Ecto neural progenitor cell (in vitro differentiated cells): ENCODE measurements around the gene ANP32B.
A peak's percentile ranks its signal among the peaks of the same experiment; 100 is the strongest.
"Not testable (repeated sequence)": the region's sequence is repeated elsewhere in the genome, so short reads cannot be mapped to it uniquely, and the experiment has no call there.

Experiments used
- DNase-seq: peaks from one replicate; pipeline ENCODE4 v3.0.0-alpha.2; 2018; ENCODE audit warnings: low spot score

The ANP32B gene

DNA sequence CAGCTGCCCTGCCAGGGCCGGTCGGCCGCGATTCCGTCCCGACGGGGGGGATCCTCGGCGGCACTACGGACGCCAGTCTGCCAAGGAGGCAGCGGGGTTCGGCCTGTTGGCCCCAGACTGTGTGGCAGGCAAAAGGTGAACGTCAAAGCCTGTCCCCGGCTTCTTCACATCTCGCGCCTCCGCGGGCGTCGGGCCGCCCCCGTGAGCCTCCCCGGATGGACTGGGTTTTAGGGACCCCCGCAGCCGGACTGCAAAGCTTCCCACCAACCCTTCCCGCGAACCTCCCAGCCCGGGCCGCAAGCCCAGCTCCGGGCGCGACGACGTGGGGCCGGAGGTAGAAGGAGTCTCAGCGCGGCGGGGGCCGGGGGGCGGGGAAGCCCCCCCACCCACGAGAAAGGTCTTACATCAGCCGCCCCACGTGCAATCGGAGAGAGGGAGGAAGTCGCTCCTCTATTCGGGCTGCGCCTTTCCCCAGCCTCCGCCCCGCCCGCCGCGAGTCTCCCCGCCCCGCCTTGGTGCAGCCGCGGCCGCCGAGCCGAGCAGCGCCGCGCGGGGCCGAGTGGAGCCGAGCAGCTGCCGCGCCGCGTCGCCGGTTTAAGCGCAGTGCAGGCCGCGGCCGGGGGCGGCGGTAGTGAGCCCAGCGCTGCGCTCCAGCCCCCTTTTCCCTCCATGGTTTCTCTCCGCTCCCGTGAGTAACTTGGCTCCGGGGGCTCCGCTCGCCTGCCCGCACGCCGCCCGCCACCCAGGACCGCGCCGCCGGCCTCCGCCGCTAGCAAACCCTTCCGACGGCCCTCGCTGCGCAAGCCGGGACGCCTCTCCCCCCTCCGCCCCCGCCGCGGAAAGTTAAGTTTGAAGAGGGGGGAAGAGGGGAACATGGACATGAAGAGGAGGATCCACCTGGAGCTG, at the start of gene ANP32B:
ANP32B (plus strand) TSS at position 659 of the 906 bp plus-strand sequence; CDS start at position 874, 215 bp downstream.
- peak; percentile 92 for DNase-seq

DNA sequence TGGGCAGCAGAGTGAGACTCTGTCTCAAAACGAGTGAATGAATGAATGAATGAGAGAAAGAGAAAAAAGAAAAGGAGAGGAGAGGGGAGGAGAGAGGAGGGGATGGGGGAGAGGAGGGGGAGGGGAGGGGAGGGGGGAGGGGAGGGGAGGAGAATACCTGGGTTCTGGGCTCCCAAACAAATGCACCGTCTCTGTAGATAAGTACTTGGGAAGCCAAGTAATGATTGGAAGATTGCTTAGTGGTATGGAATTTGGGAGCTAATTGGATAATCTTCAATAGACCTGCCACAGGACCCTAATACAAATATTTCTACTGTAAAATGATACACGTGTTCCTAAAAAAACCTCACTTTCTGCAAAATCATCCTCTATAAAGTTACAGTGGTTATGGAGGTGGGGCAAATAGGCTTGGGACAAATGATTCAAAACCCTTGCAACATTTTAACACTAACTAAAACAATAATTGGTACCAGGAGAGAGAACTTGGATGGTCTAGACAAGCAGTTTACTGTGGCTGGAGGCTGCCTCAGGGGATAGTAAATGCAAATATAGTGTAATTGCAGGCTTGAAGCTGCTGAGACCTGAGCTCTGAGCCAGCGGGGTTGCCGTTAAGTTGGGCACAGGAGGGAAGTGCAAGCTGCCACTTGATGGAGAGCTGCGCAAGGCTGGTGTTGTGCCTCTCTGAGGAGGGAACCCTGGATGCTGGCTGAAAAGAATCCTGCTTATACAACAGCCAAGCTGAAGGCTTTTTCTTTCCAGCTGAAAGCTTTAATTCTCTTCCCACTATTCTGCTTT, 48.6 kb upstream of the ANP32B start:
- no peak for DNase-seq

DNA sequence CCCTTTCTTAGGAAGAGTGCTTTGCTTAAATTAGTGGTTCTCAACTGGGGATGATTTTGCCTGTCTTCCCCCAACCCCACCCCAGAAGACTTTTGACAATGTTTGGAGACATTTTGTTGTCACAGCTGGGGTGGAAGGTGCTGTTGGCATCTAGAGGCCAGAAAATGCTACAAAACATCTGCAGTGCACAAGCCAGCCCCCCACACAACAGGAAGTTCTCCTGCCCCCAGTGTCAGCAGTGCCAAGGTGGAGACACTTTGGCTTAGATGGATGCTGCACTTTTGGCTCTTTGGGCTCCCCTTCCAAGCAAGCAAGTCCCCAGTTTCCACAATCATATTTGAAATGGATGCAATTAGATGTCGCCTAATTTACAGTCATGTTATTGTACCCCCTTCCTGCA, 47.9 kb upstream of the ANP32B start:
- no peak for DNase-seq

DNA sequence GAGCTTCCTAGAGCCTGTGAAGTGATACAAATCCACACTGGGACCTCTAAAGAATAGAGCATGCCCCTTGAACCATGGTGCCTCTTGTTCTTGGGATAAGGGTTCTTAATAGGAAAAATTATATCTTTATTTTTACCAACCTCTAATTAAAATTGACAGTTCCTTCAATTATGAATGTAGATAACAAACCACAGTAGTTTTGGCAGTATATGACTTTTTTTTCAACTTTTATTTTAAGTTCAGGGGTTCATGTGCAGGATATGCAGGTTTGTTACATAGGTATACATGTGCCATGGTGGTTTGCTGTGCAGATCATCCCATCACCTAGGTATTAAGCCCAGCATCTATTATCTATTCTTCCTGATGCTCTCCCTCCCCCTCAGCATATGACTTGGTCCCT, 46.1 kb upstream of the ANP32B start:
- DNase-seq = no peak

DNA sequence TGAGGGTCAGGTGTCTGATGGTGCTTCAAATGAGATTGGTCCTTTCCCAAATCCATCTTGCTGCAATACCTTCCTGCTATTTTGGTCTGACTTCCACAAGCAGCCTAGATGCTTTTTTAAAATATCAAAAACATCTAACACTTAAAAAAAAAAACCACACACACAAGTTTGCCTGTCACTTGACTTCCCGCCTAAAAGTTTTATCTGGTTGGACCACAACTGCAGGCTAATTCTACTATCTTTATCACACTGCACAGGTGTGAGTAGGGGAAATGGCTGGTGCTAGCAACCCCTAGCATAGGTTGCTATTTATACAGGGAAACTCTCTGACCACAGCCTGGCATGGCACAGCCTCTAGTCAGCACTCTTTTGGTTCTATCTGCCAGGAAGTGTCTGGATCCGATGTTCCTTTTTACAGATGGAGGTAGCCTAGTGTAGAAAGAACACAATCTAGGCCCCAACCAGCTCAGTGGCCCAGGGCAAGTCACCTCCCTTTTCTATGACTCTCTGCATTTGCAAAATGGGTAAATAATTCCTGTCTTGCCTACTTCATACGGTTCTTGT, 45.0 kb upstream of the ANP32B start, which contains the start of gene HEMGN:
HEMGN (minus strand) TSS at position 92 of the 564 bp plus-strand sequence; CDS start at position 56, 36 bp downstream.
- DNase-seq = no peak

DNA sequence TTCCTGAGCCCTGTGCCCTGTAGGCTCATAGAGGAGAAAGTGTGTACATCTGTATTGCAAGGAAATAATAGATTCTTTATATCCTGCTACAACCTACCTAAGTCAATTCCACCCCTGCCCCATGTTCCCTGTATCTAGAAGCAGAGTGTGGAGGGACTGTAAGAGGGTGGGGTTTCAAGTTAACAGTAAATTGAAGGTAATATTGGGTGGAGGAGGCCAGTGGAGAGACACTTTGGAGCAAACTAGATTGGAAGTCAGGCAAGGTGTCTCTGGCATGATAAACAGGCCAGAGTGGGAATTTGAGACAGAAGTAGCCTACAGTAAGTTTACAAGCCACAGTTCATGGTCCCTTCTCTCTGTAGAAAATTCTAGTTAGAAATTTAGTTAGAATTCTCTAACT, 42.9 kb upstream of the ANP32B start:
- no peak for DNase-seq

DNA sequence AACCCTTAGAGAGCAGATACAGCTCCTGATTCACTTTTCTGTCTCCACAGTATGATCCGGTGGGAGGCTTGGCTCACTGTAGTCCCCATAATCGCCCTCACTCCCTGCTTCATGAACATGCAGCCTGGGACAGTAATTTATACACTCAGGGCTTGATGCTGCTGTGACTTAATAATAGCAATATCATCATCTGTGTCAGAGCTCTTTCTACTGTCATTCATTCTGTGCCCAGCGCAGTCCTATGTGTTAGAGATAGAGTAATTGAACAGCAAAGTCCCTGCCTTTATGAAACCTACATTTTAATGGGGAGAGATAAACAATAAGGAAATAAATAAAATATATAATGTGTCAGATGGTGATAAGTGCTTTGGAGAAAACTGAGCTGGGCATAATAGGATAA, 42.4 kb upstream of the ANP32B start:
- no peak for DNase-seq

DNA sequence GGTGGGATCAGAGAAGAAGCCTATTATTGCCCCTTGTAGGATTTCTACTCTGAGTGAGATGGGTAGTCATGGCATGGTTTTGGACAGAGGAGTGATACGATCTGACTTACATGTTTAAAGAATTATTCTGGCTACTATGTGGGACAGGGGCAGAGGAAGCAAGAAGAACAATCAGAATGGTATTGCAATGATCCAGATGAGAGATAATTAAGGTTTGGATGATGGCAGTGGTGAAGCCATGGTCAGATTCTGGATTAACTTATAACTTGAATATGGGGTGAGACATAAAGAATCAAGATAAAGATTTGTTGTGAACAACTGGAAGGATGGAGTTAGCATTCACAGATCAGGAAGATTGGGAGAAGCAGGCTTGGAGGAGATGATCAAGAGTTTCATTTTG, 41.8 kb upstream of the ANP32B start:
- DNase-seq = no peak

DNA sequence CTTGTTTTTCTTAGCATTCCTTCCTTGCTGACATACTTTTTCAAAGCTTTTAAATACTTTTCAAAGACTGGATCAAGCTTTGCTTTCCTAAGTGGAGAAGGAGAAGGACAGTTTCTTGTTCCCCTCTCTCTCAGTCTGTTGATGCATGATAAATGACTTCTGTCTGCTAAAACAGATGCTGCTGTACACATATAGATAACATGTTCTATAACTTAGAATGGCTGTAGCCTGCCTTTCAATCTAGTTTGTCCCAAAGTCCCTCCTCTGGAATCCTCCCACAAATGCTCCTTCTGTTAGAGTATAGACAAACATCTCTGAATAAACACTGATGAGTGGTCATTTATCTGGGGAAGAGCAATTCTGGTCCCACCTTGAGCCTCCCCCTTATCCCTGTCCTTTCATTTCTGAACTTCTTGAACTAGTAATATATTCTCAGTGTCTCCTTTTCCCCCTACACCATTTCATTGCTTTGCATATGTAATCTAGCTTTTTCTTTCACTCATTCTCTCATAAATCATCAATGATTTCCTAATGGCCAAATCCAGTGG, 39.8 kb upstream of the ANP32B start:
- DNase-seq = no peak

DNA sequence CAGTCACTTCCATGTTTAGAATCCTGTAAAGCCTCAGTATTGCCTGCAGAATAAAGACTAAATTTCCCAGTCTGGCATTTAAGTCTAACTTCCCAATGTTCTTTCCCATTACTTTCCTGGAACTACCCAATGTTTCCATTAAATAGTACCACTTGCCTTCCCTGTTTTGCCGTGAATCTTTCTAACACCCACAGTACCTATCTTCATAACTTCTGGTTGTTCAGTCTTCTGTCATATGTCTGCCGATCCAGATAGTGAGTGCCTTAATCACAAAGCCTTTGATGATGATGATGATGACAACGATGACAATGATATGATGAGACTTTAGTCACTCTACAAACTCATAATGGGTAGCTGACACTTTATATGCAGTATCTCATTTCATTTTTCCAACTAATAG, 38.5 kb upstream of the ANP32B start:
- no peak for DNase-seq

DNA sequence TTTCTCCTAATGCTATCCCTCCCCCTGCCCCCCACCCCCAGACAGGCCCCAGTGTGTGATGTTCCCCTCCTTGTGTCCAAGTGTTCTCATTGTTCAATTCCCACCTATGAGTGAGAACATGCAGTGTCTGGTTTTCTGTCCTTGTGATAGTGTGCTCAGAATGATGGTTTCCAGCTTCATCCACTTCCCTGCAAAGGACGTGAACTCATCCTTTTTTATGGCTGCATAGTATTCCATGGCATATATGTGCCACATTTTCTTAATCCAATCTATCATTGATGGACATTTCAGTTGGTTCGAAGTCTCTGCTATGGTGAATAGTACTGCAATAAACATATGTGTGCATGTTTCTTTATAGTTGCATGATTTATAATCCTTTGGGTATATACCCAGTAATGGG, 37.7 kb upstream of the ANP32B start:
- DNase-seq = not testable (repeated sequence)

DNA sequence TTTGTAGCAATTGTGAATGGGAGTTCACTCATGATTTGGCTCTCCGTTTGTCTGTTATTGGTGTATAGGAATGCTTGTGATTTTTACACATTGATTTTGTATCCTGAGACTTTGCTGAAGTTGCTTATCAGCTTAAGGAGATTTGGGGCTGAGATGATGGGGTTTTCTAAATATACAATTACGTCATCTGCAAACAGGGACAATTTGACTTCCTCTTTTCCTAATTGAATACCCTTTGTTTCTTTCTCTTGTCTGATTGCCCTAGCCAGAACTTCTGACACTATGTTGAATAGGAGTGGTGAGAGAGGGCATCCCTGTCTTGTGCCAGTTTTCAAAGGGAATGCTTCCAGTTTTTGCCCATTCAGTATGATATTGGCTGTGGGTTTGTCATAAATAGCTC, 36.0 kb upstream of the ANP32B start:
- not testable (repeated sequence) for DNase-seq

DNA sequence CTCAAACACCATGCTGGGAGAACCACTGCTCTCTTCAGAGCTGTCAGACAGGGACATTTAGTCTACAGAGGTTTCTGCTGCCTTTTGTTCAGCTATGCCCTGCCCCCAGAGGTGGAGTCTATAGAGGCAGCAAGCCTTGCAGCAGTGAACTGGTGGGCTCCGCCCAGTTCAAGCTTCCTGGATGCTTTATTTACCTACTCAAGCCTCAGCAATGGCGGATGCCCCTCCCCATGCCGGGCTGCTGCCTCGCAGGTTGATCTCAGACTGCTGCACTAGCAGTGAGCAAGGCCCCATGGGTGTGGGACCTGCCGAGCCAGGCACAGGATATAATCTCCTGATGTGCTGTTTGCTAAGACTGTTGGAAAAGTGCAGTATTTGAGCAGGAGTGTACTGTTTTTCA, 32.3 kb upstream of the ANP32B start:
- not testable (repeated sequence) for DNase-seq

DNA sequence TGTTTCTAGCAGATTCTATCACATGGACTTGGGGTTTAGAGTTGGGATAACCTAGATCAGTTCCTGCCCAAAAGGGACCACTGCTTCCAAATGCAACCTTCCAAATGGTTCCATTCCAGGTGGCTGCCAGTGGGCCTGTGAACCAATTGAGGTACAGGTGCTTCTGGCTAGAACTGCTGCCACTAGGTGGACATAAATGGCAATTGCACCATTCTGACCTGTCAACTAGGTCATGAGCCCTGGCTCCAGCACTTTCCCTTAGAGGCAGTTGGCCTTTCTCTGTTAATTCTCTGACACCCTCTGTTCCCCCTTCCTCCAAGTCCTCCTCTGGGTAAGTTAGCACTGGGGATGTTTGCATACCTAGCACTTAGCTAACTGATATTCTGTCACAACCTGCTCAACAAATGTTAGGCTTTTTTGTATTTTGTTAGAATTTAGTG, 28.6 kb upstream of the ANP32B start:
- DNase-seq = peak; percentile 51

DNA sequence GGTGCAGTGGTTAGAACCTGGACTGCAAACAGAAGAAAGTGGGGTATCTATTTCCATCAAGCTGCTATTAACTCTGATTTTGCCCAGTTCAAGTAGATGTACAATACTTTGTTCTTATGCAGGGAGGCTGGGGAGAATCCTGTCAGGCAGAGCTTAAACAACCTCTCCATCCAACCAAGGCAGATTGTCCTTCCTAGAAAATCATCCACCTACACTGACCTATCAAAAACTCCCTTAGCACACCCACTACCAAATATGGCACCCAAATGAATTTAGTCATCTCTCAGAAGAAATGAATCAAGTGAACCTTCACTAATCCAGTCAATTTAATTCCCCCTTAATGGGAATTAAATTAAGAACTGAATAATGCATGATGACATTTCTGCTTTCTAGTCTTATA, 26.8 kb upstream of the ANP32B start:
- DNase-seq = no peak

DNA sequence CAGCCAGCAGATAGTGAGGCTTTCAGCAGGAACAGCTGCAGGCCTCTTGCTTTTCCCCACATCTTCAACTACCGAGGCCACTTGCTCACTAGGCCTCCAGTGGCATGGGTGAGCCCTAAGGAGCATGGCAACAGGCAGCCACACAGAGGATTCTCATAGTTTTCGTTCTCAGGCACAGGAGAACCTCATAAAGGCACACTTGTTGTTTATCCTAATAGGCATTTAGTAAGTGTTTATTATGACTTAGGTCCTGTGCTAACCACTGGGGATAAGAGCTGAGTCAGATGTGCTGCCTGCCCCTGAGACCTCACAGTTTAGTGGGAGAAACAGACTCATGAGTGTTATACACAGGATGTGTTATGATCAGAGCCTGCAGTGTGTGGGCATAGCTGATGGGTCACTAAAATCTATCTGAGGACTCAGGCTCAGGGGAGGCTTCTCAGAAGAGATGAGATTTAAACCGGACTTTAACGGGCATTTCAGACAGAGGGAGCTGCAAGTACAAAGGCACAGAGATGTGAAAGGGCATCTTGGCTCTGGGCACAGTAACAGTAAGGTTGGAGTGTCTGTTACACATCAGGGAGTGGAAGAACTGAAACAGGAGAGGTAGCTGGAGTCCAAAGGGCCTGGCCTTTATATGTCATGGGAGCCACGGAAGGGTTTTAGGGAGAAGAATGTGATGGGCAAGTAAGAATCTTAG, 24.2 kb upstream of the ANP32B start:
- no peak for DNase-seq

DNA sequence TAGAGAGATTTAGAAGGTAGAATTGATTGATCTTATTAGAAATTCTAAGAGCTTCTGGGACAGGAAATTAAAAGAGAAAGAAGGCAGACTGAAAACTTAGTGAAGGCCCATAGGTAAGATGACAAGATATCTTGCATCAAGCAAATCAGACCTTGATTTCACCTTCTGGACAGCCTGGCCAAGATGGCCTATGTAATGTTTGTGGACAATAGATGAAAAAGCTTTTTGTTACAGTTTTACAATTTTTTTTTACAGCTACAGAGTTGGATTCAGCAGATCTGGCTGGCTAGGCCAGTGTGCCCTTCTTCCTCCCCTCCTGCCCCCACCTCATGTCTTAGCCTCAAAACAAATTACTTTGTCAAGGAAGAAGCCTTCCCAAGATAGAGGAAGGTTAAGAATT, 23.6 kb upstream of the ANP32B start:
- no peak for DNase-seq

DNA sequence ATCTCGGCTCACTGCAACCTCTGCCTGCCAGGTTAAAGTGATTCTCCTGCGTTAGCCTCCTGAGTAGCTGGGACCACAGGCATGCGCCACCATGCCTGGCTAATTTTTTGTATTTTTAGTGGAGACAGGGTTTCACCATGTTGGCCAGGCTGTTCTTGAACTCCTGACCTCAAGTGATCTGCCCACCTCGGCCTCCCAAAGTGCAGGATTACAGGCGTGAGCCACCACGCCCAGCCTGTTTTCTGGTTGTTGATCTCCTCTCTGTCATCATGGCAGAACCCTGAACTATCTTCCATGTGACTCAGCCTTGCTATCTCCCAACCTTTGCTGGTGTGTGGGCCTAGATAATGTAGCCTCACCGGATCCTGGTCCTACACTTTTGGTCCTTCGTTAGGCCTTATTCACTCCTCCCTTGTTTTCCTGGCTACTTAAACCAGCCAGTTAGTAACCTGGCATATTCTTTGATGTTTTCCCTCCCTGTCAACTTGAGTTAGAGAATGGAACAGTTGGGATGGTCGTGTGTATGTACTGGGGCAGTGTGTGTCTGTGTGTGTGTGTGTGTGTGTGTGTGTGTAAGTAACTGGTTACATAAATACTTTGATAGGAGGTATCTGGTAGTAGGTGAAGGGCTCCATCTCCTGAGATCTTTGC, 22.3 kb upstream of the ANP32B start:
- not testable (repeated sequence) for DNase-seq

DNA sequence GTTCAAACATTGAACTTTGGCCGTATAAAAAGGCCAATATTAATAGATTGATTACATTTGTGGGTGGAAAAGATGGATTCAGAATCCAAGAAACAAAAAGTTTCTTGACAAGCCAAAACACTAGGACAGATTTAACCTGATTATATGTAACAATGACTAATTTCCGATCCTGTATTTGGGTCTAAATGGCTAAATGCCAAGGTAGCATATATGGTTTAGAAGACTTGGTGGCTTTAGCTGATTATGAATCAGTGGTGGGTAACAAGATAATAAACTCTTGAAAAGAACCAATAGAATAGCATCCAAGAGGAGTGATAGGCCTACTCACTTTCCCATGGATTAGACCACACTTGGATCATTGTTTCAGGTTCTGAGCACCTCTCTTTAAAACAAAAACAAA, 21.8 kb upstream of the ANP32B start:
- no peak for DNase-seq

DNA sequence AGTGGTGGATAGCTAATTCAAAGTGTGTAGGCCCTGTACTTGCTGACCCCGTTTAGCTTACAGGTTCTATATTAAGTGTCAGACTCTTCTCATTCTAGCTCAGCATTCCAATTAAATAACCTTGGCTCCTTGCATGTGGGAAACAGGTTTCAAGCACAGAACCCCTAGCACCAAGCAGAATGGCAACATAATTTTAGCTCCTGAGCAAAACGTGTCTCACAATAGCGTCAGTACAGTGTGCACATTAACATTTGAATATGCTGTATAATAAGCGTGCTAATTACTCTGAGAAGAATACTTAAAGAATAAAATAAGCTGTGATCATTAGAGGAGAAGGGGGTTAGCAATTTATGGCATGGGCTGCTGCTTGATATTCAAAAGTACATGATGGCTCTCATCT, 21.0 kb upstream of the ANP32B start:
- no peak for DNase-seq

DNA sequence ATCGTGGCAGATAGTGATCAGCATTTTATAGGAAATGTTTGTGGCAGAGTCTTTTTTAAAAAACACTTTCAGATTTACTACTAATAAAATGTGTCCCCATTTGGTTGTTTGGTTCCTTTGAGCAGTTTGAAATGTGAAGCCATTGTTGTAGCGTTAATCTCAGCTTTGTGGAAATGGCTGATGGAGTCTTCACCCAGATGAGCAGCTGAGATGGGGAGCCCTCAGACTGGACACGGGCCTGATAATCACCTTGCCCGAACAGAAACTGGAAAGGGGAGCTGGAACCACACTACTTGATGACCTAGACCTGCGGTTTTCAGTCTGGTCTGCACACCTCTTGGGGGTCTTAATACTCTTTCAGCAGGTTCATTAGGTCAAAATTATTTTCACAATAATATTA, 20.6 kb upstream of the ANP32B start:
- no peak for DNase-seq
